PC-3 (cell line): Measurements from ENCODE around the gene DNAJC1.

ENCODE experiments used
- CTCF ChIP-seq: fragments of 300-600 bp; sonication (generic); conservative IDR thresholded peaks from 2 replicates; pipeline ENCODE4 v1.5.1; 2017; ENCODE audit warnings: antibody characterized with exemption, low read depth, mild to moderate bottlenecking, low read length
- EZH2 ChIP-seq: fragments of 300-600 bp; sonication (generic); IDR thresholded peaks from one replicate; pipeline ENCODE4 v1.6.1; 2017; ENCODE audit warnings: antibody characterized with exemption, mild to moderate bottlenecking, low read length; ENCODE audit not compliant: unreplicated experiment
- EZH2phosphoT487 ChIP-seq: fragments of 300-600 bp; sonication (generic); IDR thresholded peaks from 2 replicates; pipeline ENCODE4 v1.6.1; 2018; ENCODE audit warnings: mild to moderate bottlenecking, antibody characterized with exemption, low read length, borderline replicate concordance

- TF ChIP-seq CTCF (no peak), EZH2 (no peak), EZH2phosphoT487 (no peak)
Measured at GRCh38 chr10:21753497-21754270, 249.8 kb downstream of the DNAJC1 start.
